Brain microvascular endothelial cell (primary cell): Measurements from ENCODE around the gene VARS1.
"Not testable (repeated sequence)": the region's sequence is repeated elsewhere in the genome, so short reads cannot be mapped to it uniquely, and the experiment has no call there.

ENCODE experiments used
- DNase-seq: peaks from one replicate; pipeline ENCODE4 v3.0.0-alpha.2; 2020
- H3K27ac ChIP-seq: fragments of 250-450 bp; sonication (Bioruptor Pico); 2 replicates; pipeline ENCODE4 v1.5.1; 2020; ENCODE audit warnings: mild to moderate bottlenecking, moderate library complexity
- H3K27me3 ChIP-seq: fragments of 250-450 bp; sonication (Bioruptor Pico); replicated peaks from 2 replicates; pipeline ENCODE4 v1.5.1; 2020; ENCODE audit warnings: mild to moderate bottlenecking
- H3K36me3 ChIP-seq: fragments of 250-450 bp; sonication (Bioruptor Pico); replicated peaks from 2 replicates; pipeline ENCODE4 v1.5.1; 2020; ENCODE audit warnings: mild to moderate bottlenecking
- H3K4me3 ChIP-seq: 2 replicates; pipeline ENCODE4 v1.5.1; 2011; ENCODE audit warnings: low read depth, mild to moderate bottlenecking, control low read depth, low read length, moderate library complexity
- CTCF ChIP-seq: IDR thresholded peaks from 2 replicates; pipeline ENCODE4 v1.5.1; 2011; ENCODE audit warnings: low read depth, mild to moderate bottlenecking, moderate library complexity, low read length, control low read depth, inconsistent platforms; ENCODE audit errors: missing control alignments
- in situ Hi-C: cut with HindIII; loops from 2 replicates; pipeline ENCODE4 v1.10.0; 2017; ENCODE audit warnings: low sequenced_read_pairs, low pct_ligation_motif_present

The VARS1 gene

DNA sequence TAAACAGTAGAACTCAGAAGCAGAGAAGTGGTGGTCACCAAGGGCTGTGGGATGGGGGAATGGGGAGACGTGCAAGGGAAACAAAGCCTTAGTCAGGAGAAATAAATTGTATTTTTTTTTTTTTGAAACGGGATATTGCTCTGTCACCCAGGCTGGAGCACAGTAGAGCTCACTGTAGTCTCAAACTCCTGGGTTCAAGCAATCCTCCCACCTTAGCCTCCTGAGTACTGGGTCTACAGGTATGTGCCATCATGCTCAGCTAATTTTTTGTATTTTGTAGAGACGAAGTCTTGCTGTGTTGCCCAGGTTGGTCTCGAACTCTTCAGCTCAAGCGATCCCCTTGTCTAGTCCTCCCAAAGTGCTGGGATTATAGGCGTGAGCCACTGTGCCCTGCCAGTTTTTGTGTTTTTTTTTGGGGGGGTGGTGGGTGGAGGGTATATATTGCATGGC lies 35.4 kb upstream of the VARS1 start:
- in situ Hi-C loops: no loop called here
- TF ChIP-seq CTCF: no peak
- no peaks in the 10 kb centered on the region for H3K27me3 ChIP-seq
- no peak overlapping the region for H3K27ac ChIP-seq
- peak overlapping the region; percentile 51 for H3K4me3 ChIP-seq
- H3K36me3 ChIP-seq: no peaks in the 10 kb centered on the region
- DNase-seq: no peak

- Histone ChIP-seq H3K36me3 (no peaks in the 10 kb centered on the region), H3K4me3 (peak overlapping the region; percentile 51), H3K27ac (no peak overlapping the region), H3K27me3 (no peaks in the 10 kb centered on the region)
- TF ChIP-seq CTCF: no peak
- DNase-seq: no peak
- in situ Hi-C loops: no loop called here
These were observed 34.2 kb upstream of the VARS1 start for GRCh38 chr6:31829633-31830283.

GRCh38 chr6:31827286-31828079 lies 31.9 kb upstream of the VARS1 start, which contains the start of gene HSPA1B:
Gene HSPA1B, plus strand, starts transcription at chr6:31827738. Its CDS starts 213 bp downstream, at chr6:31827951.
- Histone ChIP-seq H3K27me3 (no peaks in the 10 kb centered on the region), H3K36me3 (no peaks in the 10 kb centered on the region), H3K27ac (peak within 1 kb of the TSS; percentile 91), H3K4me3 (peak within 1 kb of the TSS; percentile 64)
- TF ChIP-seq CTCF: no peak
- in situ Hi-C loops: no loop called here
- DNase-seq: peak; percentile 100

GRCh38 chr6:31826793-31827285 lies 31.3 kb upstream of the VARS1 start:
- Histone ChIP-seq H3K27ac (peak overlapping the region; percentile 91), H3K27me3 (no peaks in the 10 kb centered on the region), H3K36me3 (no peaks in the 10 kb centered on the region), H3K4me3 (peak overlapping the region; percentile 43)
- no peak for DNase-seq
- TF ChIP-seq CTCF: no peak
- in situ Hi-C loops: no loop called here

- Histone ChIP-seq H3K4me3 (no peak overlapping the region), H3K27ac (no peak overlapping the region), H3K27me3 (no peaks in the 10 kb centered on the region), H3K36me3 (no peaks in the 10 kb centered on the region)
- DNase-seq: no peak
- in situ Hi-C loops: no loop called here
- TF ChIP-seq CTCF: no peak
These were observed 30.0 kb upstream of the VARS1 start for GRCh38 chr6:31825553-31825952.

GRCh38 chr6:31823592-31824196 lies 28.1 kb upstream of the VARS1 start:
- H3K4me3 ChIP-seq, H3K27me3 ChIP-seq, H3K36me3 ChIP-seq, DNase-seq, H3K27ac ChIP-seq, in situ Hi-C loops: not testable (repeated sequence)
